Measurements from ENCODE around the gene CAPN2.
A peak's percentile ranks its signal among the peaks of the same experiment; 100 is the strongest.

The CAPN2 gene

DNA sequence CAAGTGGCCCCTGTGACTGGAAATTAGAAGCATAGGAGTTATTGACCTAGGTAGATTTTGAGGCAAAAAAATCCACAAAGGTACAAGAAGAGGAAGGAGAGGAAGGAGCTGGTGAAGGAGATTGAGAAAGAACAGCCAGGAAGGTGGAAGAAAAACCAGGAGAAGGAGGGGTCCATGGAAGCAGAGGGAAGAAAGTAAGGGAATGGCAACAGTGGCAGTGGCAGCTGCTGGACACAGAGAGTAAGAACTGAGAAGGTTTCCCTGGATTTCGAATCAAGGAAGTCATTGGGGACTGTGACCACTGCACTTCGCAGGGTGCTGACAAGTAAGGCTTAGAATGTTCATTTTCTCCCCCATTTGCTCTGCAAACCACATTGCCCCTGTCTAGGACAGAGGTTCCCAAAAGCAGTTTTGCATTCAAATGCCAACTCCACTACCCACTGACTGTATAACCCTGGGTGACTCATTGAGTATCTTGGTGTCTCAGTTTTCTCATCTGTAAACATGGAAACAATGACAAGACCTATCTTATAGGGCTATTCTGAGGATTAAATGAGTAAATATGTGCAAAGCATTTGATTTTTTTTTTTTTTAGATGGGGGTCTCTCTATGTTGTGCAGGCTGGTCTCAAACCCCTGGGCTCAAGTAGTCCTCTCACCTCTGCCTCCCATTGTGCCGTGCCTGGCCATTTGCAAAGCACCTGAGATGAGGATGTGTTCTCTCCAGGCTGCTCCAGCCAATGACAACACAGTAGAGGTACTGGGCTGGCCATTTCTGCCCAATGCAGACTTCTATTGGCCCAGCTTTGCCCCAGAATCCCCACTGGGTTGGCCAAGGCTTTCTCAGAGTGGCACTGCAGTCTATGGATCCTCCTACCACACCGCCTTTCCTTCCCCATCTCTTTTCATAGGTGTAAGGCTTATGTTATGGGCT lies 9.3 kb upstream of the CAPN2 start:
- DNase-seq, result peak; percentile 78

DNA sequence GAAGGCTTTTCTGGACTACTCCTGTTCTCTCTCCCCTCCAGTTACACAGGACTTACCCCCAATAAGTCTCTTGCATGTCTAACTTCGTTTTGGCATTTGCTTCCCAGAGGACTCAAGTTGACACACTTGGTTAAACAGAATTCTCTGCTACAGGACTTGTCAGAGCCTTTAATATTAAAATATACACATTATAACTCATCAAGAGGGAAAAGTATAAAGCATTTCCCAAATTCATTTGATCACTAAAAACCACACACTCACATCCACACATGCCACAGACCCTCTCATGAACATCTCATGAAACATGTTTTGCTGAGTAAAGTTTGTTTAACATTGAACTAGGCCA lies 8.7 kb upstream of the CAPN2 start:
- DNase-seq, result no peak

DNA sequence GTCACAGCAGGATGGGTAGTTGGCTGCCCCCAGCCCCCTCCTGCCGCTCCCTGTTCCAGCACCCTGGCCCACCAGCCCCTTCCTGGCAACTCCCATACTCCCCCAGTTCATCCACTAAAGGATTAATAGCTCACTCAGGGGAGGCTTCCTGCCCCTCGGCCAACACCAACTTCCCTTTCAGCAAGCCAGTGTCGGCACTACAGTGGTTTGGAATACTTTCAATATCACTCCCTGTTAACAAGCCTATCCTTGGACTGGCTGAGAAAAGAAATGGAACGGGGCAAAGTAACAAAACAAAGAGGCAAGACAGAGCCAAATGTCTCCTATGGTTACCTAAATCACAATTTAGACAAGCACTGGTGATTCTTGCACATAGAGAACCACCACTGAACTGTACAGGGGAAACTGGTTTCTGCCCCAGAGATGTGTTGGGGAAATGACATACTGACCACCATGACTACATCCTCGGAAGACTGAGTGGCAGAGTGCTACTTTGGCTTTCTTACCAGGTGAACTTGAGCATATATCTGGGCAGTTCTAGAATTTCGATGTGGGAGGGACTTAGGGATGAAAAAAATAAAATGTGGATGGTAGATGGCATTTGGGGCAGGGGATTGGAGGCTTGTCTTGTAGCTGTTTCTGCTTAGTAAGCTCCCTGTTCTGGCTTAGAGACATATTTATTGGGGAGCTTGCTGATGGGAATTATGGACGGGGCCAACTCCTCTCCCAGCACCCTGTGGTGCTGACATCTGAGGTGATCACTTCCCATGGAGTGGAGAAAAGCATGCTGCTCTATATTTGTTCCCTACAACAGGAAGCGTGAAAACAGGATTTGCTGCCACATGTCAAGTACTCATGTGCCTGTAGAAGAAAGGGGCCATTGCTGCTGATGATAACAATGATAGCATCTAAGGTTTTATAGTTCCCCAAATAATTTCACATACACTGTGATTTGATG lies 7.1 kb upstream of the CAPN2 start:
- DNase-seq, result no peak

DNA sequence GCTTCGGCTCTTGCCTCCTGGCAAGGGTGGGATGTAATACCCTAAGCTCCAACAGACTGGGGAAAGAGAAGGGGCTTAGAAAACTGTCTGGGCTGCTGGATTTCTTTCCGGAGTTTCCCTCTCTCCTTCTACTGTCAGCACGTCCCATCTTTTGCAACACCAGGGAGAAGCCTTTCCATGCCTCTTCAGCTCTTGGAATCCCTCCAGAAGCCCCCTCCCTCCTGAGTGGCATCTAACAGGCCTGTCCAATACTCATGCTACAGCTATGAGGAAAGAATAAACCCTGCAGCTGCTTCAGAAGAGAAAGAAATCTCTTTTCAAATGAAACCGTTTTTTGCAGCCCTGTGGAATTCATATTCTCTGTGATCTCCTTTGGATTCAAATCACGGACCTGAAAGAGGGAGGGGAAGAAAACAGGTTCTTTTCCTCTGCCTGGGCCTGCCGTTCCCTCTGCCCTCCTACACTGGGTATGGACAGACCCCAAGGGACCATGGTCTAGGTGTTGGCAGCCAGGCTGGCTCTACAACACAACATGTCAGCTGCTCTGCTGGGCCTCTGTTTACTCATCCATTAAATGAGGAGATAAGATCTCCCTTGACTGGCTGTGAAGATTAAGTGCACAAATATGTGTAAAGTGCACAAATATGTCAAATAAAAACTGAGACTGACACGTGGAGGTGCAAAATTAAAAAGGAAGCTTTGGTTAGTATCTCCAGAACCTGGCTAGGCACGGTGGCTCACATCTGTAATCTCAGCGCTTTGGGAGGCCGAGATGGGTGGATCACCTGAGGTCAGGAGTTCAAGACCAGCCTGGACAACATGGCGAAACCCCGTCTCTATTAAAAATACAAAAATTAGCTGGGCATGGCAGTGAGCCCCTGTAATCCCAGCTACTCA lies 6.0 kb upstream of the CAPN2 start:
- DNase-seq, result peak; percentile 97

DNA sequence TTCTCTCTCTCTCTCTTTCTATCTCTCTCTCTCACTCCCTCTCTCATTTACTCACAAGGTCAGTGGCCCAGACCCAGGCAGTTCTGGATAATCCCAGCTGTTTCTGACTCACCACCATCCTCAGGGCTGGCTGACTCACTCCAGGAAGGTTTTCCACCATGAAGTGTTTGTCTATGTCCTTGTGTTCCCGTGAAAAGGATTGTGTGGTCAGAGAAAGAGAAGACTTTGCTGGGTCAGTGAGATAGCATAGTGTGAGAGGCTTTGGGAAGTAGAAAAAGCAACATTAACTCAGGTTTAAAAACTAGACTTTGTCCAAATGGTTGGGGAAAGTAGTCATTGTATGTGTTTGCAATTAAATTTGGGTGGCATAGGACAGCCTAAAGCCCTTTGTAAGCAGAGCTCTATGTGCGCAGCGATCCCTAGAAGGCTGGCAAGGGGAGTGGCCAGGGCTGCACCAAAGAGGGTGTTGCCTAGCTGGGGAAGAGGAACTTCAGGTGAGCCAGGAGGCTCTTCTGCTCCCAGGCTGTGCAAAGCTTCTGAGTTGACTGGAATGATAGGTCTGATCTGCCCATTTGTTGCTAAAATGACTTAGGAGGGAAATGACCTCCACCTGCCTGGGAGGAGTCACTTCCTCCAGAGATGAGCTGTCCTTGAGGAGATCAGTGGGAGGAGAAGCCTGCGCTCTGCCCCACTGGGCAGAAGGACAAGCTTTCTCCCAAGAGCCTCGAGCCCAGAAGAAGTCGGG lies 4.9 kb upstream of the CAPN2 start:
- peak; percentile 97 for DNase-seq

DNA sequence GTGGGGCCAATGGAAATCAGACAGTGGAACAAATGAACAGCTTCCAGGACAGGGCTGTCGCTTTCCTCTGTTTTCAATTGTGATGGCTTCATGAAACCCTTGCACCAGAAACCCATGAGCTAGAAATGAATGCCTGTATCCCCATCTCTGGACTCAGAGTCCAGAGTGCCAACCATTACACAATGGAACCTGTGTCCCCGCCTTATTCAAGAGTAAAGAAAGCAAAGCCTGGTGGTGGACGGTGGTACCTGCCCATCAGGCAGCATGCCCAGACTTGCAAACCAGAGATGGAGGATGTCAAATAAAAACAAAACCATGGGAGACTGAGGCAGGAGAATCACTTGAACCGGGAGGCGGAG lies 4.4 kb upstream of the CAPN2 start:
- DNase-seq, result no peak

DNA sequence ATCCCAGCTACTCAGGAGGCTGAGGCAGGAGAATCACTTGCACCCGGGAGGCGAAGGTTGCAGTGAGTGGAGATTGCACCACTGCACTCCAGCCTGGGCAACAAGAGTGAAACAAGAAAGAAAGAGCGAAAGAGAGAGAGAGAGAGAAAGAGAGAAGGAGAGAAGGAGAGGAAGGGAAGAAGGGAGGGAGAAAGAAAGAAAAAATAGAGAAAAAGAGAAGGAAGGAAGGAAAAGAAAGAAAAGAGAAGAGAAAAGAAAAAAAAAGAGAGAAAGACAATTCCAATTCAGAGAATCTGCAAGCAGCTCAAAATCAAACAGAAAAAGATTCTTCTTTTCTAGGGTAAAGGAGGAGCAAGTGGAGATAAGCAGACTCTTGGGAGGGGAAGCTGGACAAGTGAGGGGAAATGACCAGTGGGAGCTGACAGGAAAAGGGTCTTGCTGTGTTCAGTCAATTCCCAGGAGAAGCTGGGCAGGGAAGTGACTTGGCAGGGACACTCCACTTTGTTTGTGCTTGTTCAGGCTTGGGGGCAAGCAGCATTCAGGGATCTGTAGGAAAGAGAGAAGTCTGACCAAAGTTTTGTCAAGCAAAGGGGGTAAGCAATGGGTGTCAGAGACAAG lies 3.6 kb upstream of the CAPN2 start:
- DNase-seq, result no peak

DNA sequence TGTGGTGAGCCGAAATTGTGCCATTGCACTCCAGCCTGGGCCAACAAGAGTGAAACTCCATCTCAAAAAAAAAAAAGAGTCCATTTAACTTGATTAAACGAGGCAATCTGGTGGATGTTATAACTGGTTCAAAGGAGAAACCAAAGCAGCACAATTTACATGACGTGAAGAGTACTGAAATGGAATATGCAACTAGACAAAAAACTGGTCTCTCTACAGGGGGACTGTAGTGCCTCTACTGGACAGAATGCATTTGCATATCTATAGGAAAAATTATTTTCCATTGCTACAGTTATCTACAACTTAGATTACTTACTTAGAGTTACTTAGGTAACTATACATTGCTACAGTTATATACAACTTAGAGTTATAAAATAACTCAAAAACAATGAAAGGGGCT lies 2.7 kb upstream of the CAPN2 start:
- peak; percentile 50 for DNase-seq

DNA sequence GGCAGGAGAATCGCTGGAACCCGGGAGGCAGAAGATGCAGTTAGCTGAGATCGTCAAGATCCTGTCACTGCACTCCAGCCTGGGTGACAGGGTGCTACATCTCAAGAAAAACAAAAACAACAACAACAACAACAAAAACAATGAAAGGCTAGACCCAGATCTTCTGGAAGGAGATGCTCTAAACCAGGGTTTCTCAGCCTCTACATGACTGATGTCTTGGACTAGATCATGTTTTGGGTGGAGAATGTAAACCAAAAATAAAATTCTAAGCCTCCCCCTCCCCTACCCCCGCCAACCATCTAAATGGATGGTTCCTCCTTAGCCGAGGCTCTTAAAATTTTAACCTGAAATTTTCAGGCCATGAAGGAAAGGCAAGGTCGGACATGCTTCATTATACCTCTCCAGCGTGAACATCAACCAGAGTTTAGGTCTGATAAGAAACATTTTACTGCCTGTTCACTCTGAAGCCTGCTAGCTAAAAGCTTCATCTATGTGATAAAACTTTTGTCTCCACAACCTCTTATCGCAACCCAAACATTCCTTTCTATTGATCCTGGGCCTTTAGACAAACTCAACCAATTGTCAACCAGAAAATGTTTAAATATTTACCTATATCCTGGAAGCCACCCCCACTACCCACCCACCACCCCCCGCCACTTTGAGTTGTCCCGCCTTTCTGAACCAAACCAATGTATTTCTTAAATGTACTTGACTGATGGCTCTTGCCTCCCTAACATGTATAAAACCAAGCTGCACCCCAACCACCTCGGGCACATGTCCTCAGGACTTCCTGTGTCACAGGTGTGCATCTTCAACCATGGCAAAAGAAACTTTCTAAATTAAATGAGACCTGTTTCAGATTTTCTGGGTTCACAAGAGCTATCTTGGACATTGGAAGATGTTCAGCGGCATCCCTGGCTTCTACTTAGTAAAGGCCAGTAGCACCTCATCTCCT lies 1.9 kb upstream of the CAPN2 start:
- DNase-seq, result no peak

DNA sequence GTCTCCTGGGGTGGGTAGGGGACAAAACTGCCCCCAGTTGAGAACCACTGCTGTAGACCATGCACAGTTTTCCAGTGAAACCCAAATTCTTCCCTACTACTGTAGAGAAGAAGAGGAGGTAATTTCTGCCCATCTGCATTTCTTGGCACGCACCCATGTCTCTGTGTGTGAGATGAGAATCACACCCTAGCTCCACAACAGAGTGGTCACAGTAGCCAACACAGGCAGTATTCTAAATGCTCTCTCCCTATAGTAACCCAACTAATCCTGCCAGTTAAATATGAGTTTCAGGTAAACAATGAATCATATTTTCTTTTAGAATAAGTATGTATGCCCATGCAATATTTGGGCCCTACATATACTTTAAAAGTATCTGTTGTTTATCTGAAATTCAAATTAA lies 1.2 kb upstream of the CAPN2 start:
- DNase-seq, result peak; percentile 65

DNA sequence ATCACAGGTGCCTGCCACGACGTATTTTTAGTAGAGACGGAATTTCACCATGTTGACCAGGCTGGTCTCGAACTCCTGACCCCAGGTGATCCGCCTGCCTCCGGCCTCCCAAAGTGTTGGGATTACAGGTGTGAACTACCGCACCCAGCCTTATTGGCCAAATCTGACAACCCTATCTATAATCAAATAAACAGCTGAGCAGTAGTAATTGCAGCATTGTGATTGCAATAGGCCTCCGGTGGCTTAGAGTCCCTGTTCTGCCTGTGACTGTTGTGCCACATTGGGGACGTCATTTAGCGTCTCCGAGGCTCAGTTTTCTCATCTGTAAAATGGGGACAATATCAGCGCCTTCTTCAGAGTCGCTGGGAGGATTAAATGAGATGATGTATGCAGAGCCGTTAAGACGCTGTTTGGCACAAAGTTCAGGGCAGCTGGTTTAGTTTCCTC lies 569 bp upstream of the CAPN2 start:
- no peak for DNase-seq

DNA sequence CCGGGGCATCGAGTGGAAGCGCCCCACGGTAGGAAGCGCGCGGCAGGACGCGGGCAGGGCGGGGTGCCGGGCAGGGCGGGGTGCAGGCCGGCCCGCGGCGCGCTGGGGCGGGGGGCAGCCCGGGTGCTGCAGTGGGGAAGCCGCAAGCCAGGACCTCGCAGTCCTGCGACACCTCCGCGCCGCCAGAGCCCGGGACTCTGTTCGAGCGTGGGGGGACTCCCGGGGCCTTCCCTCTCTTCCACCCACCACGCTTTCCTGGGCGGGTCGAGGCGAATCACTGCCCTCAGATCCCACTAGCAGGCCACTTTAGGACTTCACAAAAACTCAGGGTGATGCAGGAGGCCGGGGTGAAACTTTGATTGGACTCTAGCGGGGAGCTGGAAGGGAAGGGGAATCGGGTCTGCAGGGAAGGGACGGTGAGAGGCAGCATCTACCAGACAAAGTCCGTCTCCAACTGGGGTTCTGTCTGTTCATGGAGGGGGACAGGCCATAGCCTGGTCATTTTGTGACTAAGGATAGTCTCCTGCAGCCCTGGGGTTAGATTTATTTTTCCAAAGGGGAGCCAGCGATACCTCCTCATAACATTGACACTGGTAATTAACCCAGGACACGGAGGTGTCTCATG lies 623 bp downstream of the CAPN2 start:
- DNase-seq, result no peak

DNA sequence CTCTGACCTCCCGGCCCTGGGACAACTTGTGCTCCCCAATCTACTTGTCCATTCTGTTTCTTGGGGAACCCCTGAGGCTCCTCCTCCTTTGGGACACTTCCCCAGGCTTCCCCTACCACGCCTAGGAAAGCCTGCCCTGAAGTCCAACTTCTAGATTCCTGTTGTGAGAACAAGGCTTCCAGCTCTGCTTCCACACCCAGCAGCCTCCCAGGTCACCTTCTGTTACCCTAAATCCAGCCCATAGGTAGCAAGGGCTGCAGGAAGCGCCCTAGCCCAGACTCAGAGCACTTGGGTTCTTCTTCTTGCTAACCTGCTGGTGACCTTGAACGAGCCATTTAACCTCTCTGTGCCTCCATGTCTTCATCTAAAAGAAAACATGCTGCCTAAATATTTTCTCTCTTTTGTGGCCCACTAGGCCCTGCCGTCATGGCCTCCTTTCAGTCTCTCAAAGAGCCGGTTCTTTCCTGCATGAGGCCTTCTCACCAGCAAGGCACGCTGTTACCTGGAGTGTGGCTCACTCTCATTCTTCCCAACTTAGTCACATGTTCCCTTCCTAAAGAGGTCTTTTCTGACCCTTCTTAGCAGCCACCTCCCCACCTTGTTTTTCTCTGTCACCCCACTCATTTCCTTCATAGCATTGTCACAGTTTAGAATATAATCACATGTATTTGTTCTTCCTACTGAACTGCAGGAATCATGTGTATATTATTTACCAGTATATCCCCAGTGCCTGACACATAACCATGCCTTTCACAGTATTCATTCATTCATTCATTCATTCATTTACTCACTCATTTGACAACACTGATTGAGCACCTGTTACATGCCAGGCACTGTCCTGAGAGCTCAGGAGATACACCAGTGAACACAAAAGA lies 1.4 kb downstream of the CAPN2 start:
- no peak for DNase-seq

DNA sequence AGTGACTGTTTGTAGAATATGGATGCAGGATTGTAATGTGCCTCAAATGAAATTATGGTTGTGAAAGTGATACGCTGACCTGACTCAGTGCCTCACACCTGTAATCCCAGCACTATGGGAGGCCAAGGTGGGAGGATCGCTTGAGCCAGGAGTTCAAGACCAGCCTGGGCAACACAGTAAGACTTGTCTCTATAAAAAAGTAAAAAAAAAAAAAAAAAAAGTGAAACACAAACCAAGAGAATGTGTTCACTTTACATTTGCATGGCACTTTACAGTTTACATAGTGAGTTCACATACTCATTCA lies 2.0 kb downstream of the CAPN2 start:
- no peak for DNase-seq

DNA sequence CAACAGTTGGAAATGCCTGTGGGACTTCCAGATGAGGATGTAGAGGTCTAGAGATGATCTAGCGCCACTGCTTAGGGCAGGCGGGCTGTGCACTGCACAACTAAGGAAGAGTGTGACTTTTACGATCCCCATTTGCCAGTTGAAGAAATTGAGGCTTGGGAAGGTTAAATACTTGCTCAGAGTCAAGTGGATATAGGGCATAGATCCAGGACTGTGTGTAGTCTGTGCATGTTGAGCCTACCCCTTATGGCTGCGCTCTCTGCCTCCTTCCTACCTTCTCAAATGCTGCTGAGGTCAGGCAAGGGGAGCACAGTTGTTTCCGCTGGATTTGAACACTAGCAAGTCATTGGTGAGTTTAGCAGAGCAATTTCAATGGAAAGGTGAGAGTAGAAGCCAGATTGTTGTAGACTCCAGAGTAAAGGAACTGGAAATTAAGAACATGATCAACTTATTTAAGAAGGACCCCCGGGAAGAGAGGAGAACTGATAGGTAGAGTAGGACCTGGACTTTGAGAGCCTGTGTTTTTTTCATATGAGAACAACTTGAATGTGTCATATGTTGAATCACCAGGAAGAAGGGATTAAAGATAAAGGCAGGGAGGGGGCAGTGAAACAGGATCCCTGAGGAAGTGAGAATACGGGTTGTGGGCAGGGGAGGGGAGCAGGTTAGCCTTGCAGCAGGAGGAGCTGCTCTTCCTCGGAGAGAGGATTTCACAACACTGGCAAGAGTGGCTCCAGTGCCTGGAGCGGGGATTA lies 2.7 kb downstream of the CAPN2 start:
- peak; percentile 92 for DNase-seq

DNA sequence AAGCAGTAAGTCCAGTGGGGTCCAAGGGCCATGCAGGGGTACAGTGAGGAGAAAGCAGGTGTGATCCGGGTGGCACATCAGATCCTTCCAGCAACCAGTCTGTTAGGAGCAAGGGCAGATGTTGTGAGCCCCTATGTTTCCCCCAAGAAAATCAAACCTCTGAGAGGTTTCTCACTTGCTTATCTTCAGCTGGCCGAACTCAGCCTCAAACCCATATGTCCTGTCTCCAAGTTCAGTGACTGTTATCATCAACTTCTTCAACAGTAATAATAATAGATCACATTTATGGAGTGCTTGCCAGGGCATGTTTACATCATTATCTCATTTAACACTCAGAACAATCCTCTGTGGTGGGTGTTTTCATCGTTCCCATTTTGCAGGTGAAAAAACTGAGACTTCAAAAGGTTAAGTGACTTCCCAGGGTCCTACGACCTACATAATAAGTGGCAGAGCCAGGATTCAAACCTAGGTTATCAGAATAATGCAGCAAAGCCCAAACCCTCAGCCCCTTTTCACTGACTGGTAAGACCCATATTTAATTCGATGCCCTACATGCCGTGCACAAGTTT lies 3.3 kb downstream of the CAPN2 start:
- no peak for DNase-seq

DNA sequence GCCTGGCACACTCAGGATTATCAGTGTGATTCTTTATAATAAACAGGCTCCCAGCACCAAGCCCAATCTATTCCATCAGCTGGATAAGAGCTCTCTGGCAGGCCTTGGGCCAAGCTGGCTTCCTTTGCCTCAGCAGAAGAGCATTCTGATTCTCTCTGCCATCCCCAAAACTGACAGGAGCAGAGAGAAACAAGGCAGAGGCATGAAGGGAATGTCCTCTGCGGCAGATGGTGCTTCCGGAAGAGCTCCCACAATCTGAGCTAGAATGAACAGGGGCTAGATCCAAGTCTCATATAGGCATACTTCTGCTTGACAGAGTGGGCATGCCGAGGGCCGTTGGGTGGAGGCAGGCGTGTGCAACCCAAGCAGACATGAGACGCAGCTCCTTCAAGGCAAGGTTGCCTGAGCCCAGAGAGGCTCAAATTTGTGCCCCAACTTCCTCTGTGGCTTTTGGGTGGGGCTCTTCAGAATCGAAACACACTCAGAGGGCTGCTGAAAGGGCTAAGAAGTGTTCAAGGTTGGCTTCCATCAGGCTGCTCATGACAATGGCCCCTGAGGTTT lies 4.0 kb downstream of the CAPN2 start:
- peak; percentile 64 for DNase-seq

DNA sequence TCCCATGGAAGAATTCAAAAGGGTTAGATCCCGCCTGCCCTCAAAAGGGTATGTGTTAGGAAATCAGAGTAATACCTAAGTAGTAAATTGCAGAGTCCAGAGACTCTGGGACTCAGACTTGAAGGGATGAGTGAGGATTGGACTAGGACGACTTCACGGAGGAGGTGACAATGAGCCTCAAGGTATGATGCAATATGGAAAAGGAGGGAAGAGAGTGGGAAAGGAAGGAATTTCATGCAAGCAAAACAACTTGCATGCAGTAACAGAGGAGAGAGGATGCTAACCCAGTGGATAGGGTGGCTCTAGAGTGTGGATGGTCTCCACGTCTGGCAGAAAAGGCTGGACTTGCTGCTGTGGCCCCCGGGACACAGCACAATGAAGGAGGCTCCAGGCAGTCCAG lies 4.8 kb downstream of the CAPN2 start:
- DNase-seq, result no peak
